ENCODE data around the gene NME5. TPM values are rescaled to one million over a fixed set of nuclear protein-coding genes. Genes with fewer than 3 reads are reported as not detected.
A peak's percentile ranks its signal among the peaks of the same experiment; 100 is the strongest.

The NME5 gene
- total RNA-seq, 1 experiment from 2014 or later, result 1.9 TPM

DNA sequence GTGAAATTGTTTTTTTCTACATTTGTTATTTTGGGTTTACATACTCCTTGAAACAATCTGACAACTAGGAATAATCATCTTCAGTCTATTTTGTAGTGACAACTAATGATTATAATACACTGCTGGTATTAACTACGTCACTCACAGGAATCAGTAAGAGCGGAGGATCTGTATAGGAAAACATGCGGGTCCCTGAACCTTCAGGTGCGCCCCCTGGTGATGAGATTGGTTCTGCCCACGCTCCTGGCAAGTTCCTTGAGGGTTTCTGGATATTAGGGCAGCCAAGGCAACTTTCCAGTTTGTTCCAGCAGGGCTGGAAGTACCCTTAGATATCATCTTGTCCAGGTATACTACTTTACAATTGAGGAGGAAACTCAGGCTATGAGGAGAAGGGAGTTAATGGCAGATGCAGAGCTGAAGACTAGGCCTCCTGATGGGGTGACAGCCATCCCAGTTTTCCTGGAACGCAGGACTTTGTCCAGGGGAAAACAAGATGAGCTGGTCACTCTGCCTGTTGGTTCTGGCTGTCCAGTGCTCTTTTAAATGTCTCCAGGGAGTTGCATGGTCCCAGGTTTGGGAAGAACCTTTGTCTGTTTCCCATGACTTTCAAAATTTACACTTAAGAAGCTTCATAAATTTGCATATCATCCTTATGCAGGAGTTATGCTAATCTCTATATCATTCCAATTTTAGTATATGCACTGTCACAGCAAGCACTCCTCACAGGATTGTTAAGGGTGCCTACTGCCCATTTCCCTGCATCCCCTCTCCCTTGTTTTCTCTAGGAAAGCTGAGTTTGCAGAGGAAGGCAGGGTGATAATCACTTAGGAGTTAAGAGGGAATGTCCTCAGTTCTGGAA, 70.3 kb downstream of the NME5 start:
- H3F3A ChIP-seq (ENCODE audit: insufficient read depth, low read depth), result no peaks in the 10 kb centered on the region
- H3K4me1 ChIP-seq (replicated peaks; ENCODE audit: insufficient read depth), result no peaks in the 10 kb centered on the region
- H3K79me2 ChIP-seq (ENCODE audit: low read depth), result no peaks in the 10 kb centered on the region
- no peak overlapping the region for H3K4me3 ChIP-seq
- H3K27ac ChIP-seq, result no peak overlapping the region
- H2AFZ ChIP-seq, result no peak overlapping the region
- CTCF ChIA-PET, result interaction anchor here (0.5 to 1.2 kb wide), 7 partner anchors 8 to 440 kb away, joined by 3 to 10 read pairs (median 5); no protein-coding TSS in a partner anchor
- H3K27me3 ChIP-seq (ENCODE audit: insufficient read depth, low read depth), result no peaks in the 10 kb centered on the region
- TF ChIP-seq EZH2 (IDR thresholded peaks at IDR 0.05; ENCODE audit: low read depth) (no peak), CTCF (conservative IDR thresholded peaks at IDR 0.05) (peak; percentile 79)
- intact Hi-C loops (cut with micrococcal nuclease; ENCODE audit: unreplicated experiment), result loop anchor here (1.0 to 10.0 kb wide), 4 partner anchors 33 to 440 kb away; partner anchors contain the start of gene HNRNPA0
- peak; percentile 55 to 74 for DNase-seq
- BruUV-seq (replicated peaks), result no TSS peak
- H3K9me2 ChIP-seq (ENCODE audit: insufficient read depth), result no peaks in the 10 kb centered on the region
- H4K20me1 ChIP-seq (ENCODE audit: insufficient read depth), result no peaks in the 10 kb centered on the region
- no peaks in the 10 kb centered on the region for H3K36me3 ChIP-seq (ENCODE audit: low read depth)
- no peaks in the 10 kb centered on the region for H3K9me3 ChIP-seq (ENCODE audit: insufficient read depth, low read depth)
- POLR2A ChIA-PET (ENCODE audit: unreplicated experiment), result no interaction called here
- 0 out of 2 replicates have a peak overlapping the region, but pooled peaks have one; percentile 1 for H3K4me2 ChIP-seq

GRCh38 chr5:138067945-138068344, 71.3 kb downstream of the NME5 start:
- no TSS peak for BruUV-seq (replicated peaks)
- Histone ChIP-seq H4K20me1 (ENCODE audit: insufficient read depth) (no peaks in the 10 kb centered on the region), H3K4me3 (no peak overlapping the region), H3K4me2 (no peak overlapping the region), H3K9me3 (ENCODE audit: insufficient read depth, low read depth) (no peaks in the 10 kb centered on the region), H3K36me3 (ENCODE audit: low read depth) (no peaks in the 10 kb centered on the region), H3K27me3 (ENCODE audit: insufficient read depth, low read depth) (no peaks in the 10 kb centered on the region), H3K27ac (no peak overlapping the region), H3K9me2 (ENCODE audit: insufficient read depth) (no peaks in the 10 kb centered on the region), H3F3A (ENCODE audit: insufficient read depth, low read depth) (no peaks in the 10 kb centered on the region), H3K79me2 (ENCODE audit: low read depth) (no peaks in the 10 kb centered on the region), H3K4me1 (replicated peaks; ENCODE audit: insufficient read depth) (no peaks in the 10 kb centered on the region), H2AFZ (no peak overlapping the region)
- ChIA-PET POLR2A (ENCODE audit: unreplicated experiment) (no interaction called here), CTCF (interaction anchor here (0.6 to 1.1 kb wide), 3 partner anchors 60 to 67 kb away, joined by 3 to 5 read pairs (median 3); no protein-coding TSS in a partner anchor)
- DNase-seq, result no peak
- TF ChIP-seq CTCF (conservative IDR thresholded peaks at IDR 0.05) (no peak), EZH2 (IDR thresholded peaks at IDR 0.05; ENCODE audit: low read depth) (no peak)
- intact Hi-C loops (cut with micrococcal nuclease; ENCODE audit: unreplicated experiment), result loop anchor here (1.0 to 10.0 kb wide), 4 partner anchors 32 to 439 kb away; partner anchors contain the start of gene HNRNPA0

Other genes with a start within 250 kb of the NME5 start
- 0.46 and 0.50 TPM in 2 replicates for gene PKD2L2, start 250.0 kb downstream of the NME5 start, total RNA-seq (2021)
- 23.8 and 25.1 TPM in 2 replicates for gene FAM13B, start 106.3 kb downstream of the NME5 start, total RNA-seq (2021)
- gene WNT8A, start 55.4 kb downstream of the NME5 start, total RNA-seq (2021), result 0.35 TPM in 1 of 2 replicates, not detected in the other
- 126 and 171 TPM in 2 replicates for gene BRD8, start 39.2 kb upstream of the NME5 start, total RNA-seq (2021)
- 63.6 and 88.6 TPM in 2 replicates for gene KIF20A, start 39.7 kb upstream of the NME5 start, total RNA-seq (2021)
- gene CDC23, start 73.9 kb upstream of the NME5 start, total RNA-seq (2021), result 40.5 and 42.4 TPM in 2 replicates
- gene GFRA3, start 135.2 kb upstream of the NME5 start, total RNA-seq (2021), result 0.68 TPM in 1 of 2 replicates, not detected in the other
- 36.2 and 39.5 TPM in 2 replicates for gene CDC25C, start 192.4 kb upstream of the NME5 start, total RNA-seq (2021)
- 46.6 and 65.1 TPM in 2 replicates for gene FAM53C, start 198.8 kb upstream of the NME5 start, total RNA-seq (2021)
- 75.0 and 76.7 TPM in 2 replicates for gene KDM3B, start 213.3 kb upstream of the NME5 start, total RNA-seq (2021)

Data from PC-9 (cell line).